Measurements from ENCODE around the gene RBPJ.
A peak's percentile ranks its signal among the peaks of the same experiment; 100 is the strongest.
"Not testable (repeated sequence)": the region's sequence is repeated elsewhere in the genome, so short reads cannot be mapped to it uniquely, and the experiment has no call there.

RBPJ gene

GRCh38 chr4:26375551-26375950 is 54.7 kb downstream of the RBPJ start:
- no peak for DNase-seq (ENCODE audit: low spot score)

GRCh38 chr4:26377328-26378311 is 56.8 kb downstream of the RBPJ start:
- DNase-seq (ENCODE audit: low spot score) = no peak

DNA sequence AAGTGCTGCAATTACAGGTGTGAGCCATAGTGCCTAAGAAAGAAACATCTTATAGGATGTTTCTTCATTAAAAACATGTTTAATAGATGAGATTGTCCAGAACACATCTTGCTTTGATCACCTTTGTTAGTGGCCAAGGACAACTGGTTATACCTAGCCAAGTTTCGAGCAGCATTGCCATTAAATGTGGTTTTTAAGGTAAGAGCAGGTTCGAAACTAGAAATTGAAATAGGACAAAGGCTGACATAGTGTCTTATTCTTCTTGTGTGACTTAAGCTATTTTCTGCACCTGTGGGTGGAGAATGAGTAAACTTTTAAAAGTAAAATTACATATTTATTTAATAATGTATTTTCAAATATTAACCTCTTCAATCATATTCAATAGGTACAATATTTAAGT is 59.0 kb downstream of the RBPJ start:
- DNase-seq (ENCODE audit: low spot score) = no peak

- no peak for DNase-seq (ENCODE audit: low spot score)
These were observed 59.9 kb downstream of the RBPJ start for GRCh38 chr4:26380740-26381139.

GRCh38 chr4:26384380-26385057 is 63.7 kb downstream of the RBPJ start:
- no peak for DNase-seq (ENCODE audit: low spot score)

GRCh38 chr4:26385690-26386089 is 64.9 kb downstream of the RBPJ start:
- DNase-seq (ENCODE audit: low spot score) = no peak

DNA sequence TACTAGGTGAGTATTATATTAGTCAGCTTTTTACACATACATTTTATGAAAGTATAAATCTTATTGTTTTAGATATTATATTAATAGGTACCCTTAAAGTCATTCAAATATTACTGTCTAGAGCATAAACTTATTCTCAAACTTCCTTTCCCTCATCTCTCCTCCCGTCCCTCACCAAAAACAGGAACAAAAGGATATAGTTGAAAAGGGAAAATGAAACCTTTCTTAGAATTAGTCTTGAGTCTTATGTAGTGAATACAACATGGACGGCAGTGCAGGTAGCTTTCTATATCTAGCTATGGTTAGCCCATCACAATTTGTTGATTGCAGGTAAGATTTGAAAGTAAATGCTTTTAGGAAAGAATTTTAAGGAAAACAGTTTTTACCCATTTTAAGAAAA is 65.6 kb downstream of the RBPJ start:
- DNase-seq (ENCODE audit: low spot score) = no peak

- DNase-seq (ENCODE audit: low spot score) = no peak
These were observed 67.9 kb downstream of the RBPJ start for GRCh38 chr4:26388671-26389070.

DNA sequence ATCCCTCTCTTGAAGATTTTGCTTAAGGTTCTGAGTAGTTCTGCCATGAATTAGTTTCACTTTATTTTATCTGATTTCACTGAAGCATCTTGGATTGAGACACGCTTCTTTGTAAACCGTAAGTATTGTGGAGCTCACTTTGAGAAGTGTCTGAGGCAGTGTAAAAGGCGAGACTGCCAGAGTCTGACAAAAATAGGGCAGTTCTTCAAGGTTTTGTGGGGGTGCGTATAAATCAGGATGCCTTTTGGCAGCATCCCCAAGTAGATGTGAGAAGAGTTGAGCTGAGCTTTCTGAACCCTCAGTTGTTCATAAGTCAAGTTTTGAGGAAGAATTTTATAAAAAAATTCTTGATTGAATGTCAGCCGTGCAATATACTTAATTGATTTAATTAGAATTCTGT is 76.3 kb downstream of the RBPJ start:
- no peak for DNase-seq (ENCODE audit: low spot score)

DNA sequence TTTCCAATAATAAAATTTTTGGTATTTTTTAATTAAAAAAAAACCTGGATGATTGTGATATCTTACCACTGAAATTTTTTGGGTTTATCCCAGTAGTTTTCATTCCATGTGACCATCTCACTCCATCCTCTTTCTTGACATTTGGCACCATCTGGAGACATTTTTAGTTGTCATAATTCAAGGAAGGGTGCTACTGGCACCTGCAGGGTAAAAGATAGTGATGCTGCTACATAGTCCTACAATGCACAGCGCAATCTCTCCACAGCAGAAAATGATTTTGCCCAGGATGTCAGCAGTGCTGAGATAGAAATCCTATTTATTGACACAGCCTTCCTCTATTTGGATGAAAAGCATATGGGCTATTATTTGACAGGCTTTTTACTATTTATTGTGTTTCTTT is 79.3 kb downstream of the RBPJ start:
- no peak for DNase-seq (ENCODE audit: low spot score)

DNA sequence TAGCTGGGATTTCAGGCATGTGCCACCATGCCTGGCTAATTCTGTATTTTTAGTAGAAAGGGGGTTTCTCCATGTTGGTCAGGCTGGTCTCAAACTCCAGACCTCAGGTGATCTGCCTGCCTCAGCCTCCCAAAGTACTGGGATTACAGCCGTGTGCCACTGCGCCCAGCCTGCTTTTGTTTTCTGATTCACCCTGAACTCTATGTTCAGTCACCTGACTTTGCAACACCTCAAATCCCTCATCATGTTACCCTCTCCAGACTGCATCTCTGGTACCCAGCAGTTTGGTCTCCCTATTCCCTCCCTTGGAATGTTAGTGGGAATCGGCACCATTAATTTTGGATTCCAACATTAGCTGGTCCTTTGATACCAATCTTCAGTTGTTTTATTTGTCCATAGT is 81.2 kb downstream of the RBPJ start:
- not testable (repeated sequence) for DNase-seq (ENCODE audit: low spot score)

DNA sequence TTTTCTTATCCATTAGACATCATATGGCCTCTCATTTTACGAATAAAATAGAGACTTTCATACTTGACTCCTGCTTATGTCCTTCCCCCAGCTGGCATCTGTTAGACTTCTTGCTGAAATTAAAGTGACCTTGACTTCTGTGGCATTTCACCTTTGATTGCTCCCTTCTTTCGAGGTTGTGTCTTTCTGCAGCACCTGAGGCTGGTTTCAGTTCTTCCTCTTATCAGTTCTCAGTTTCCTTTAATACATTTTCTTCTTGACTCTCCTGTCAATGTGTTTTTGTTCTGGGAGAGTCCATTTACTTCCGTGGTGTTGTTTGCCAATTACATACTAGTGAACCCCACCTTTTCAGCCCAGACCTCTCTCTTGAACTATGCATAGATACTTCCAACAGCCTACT is 81.6 kb downstream of the RBPJ start:
- DNase-seq (ENCODE audit: low spot score) = no peak

DNA sequence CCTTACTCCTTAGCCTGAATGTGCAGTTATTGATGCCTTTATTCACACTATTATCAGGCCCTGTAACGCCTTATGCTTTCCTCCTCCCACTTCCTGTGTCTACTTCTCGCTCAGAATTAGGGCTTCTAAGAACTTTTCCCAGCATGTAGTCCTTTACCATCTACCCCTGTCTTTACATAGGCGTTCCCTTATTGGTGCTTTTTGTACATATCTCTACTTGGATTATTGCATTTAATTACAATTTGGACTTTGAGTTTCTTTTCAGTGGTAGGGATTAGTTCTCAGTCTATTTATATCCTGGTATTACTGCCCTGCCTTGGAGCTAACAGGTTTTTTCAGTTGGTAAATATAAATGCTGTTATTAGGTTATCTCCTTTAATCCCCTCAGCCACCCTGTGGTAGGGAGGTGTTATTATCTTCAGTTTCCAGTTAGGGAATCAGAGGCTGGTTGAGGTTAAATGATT is 84.0 kb downstream of the RBPJ start:
- no peak for DNase-seq (ENCODE audit: low spot score)

DNA sequence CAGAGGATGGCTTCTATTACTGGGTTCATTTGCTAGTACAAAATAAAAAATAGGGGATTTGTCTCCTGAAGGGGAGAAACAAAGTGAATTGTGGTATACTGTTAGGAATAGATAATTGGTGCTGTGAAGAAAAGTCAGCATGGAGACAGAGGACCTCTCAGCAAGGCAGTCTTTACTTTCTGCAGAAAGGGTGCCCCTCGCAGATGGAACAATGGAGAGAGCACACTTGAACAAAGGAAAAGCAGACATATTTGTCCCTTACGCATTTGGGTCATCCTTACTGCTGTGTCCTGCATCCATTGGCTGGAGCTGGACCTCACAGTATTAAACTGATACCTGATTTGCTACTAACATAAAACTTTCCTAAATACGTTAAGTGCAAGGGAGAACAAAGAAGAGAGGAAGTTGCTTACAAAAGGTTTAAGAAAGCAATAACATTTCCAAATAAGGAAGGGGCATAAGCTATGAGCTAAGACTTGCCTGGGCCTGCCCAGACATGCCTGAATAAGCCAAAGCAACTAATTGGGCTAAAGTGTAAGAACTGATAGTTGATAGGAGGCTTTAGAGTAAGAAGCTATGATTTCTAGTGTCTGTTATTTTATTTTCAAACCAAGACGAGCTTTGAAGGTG is 85.6 kb downstream of the RBPJ start:
- DNase-seq (ENCODE audit: low spot score) = no peak

DNA sequence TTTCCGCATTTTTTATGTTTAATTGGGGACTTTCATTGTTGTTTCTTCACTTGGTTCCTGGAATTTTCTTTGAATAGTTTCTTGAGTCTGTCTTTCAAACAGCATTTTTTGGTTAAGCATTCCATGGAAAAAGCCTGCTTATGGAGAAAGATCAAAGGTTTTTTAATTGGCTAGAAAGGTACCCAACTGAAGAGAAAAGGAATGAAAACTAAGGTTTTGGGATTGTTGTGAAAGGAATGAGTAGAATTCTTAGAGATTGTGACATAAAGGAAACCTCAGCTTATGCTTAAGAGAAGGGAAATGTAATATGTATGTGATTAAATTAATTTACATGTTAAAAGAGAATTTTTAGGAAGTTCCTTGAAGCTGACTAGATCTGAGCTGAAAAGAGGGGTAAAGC is 86.7 kb downstream of the RBPJ start:
- DNase-seq (ENCODE audit: low spot score) = no peak

DNA sequence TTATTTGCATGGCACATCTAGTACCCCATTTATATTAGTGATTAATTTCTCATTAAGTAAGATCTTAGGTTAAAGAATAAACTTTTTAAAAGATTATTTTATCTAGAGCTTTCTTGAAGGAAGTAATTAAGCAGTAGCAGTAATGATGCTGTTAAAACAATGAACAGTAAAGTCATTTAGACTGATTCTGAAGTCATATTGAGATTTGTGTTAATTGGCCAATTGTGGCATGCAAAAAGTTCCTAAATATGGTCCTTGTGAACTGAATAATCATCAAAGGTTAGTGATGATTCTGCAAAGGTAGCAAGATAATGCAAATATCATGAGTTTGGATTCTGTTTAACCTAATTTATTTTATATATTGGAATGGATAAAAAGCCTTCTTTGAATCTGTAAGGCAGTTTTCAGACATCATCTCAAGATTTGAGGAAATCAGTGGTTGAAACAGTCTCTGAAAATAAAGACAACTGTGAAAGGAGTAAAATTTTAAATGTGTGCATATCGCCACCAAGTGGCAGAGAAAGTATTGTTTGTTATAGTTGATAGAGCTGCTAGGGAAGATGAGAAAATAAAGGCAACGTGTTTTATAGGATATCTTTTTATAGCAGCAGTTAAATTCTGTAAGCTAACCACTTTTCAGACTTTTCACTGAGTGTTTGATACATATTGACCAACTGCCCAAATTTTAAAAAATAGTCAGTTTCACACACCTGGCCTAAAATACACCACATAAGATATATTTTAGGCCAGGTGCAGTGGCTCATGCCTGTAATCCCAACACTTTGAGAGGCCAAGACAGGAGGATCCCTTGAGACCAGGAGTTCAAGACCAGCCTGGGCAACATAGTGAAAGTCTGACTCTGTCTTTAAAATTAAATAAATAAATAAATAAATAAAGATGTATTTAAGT is 89.8 kb downstream of the RBPJ start:
- DNase-seq (ENCODE audit: low spot score) = peak; percentile 18

DNA sequence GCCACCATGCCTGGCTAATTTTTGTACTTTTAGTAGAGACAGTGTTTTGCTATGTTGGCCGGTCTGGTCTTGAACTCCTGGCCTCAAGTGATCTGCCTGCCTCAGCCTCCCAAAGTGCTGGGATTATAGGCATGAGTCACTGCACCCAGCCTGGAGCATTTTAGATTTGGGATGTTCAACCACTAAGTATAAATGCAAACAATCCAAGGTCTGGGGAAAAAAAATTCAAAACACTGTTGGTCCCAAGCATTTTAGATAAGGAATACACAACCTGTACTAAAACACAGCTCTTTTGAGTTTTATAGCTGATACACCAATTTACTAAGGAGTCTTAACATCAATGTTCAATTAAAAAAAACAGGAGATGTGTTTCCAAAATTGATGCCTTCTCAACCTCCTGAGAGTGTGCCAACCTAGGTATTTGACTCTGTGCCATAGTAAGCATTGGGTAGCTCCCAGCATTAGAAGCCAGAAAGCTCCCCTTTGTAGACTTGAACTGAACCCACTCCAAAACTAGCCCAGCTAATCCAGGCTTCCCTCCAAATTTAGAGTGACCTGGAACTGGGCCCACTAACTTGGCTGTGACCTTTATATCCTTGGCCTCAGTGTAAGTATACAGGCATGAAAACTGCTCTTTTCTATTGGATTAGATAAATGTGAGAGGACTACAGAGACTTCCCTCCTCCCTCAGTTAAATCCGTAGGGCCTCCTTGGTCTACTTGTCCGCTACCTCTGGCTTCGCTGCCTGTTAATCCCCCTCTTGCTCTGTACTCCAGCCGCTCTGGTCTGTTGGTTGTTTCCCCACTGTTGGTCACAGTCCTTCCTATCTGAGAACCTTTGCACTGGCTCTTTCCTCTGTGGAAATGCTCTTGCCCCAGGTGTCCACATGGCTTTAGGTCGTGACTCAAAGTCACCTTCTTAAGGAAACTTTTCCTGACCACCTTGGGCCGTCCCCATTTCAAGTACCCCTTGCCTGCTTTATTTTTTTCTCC is 91.9 kb downstream of the RBPJ start:
- no peak for DNase-seq (ENCODE audit: low spot score)

DNA sequence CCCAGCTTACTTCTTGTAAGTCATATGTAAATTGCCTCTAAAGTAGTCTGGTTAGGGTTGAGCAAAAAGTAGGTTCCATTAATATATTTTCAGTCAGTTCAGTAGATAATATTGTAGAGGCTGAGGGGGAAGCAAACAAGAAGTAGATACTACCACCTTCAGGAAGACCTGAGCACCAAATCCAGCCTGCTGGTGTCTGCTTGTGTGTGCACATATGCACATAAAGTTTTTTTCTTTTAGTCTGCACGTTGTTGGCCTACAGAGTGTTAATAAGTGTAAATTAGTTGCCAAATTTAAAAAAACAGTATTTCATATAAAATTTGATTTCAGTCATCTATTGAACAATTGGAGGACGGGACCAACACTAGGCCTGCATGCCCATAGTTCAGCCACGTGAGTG is 92.8 kb downstream of the RBPJ start:
- no peak for DNase-seq (ENCODE audit: low spot score)

DNA sequence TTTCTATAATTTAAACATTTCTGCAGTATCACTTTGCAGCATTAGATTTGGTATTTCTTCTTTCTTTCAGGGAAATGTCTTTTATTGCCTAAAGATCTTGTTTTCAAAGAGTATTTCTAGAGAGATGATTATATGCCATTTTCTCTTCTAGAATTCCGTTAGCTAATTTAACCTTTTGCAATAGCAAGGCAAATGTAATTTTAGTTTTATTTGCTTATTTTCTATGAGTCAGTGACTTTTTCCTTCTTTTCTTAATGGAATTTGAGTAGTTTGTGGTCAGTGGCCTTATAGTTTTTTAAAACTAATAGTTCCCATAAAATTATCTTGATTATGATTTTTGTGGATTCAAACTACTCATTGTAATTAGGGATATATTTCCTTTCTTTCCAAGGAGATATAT is 97.3 kb downstream of the RBPJ start:
- peak; percentile 17 for DNase-seq (ENCODE audit: low spot score)

DNA sequence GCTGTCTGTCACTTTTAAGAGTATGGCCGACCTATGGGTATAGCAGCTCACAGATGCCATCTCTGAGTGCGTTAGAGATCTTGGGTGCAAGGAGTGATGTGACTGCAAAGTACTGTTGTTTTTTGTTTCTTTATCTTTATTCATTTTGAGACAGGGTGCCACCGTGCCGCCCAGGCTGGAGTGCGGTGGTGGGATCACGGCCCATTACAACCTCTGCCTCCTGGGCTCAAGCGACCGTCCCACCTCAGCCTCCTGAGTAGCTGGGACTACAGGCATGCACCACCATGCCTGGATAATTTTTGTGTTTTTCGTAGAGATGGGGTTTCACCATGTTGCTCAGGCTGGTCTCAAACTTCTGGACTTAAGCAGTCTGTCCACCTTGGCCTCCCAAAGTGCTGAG is 98.0 kb downstream of the RBPJ start:
- no peak for DNase-seq (ENCODE audit: low spot score)

GRCh38 chr4:26420438-26420837 is 99.6 kb downstream of the RBPJ start:
- peak; percentile 16 for DNase-seq (ENCODE audit: low spot score)
